DMS153 treated with DMSO at 0.1 percent for 48 hours (cell line): Measurements from ENCODE around the gene CEBPA.
"Not testable (repeated sequence)": the region's sequence is repeated elsewhere in the genome, so short reads cannot be mapped to it uniquely, and the experiment has no call there.

Source experiments
- DNase-seq: peaks from one replicate; lab custom pipeline; 2025; ENCODE audit not compliant: unreplicated experiment; lab: John Stamatoyannopoulos, UW

Gene CEBPA

DNA sequence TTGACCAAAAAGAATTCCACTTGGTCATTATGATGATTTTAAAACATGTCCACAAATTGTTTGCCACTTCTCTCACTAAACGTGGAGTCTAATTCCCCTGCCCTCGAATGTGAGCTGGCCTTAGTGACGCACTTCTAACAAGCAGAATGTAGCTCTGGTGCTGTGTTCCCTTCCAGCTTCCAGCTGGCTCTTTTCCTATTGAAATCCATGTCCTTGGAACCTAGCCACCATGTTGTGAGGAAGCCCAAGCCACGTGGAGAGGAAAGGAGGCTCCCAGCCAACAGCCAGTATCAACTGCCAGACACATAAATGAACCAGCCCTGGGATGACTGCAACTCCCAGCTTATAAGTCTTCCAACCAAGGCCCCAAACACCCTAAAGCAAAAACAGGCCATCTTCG lies 23.6 kb upstream of the CEBPA start:
- DNase-seq: no peak

DNA sequence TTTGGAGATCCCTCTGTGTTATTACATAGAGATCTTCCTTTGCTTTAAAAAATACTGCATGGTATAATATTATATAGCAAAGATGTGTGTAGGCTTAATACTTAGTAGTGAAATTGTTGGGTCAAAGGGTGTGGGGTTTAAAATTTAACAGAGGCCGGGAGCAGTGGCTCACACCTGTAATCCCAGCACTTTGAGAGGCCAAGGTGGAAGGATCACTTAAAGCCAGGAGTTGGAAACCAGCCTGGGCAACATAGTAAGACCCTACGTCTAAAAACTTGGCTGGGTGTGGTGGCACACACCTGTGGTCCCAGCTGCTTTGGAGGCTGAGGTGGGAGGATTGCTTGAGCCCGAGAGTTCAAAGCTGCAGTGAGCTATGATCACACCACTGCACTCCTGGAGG lies 22.3 kb upstream of the CEBPA start:
- DNase-seq: no peak

DNA sequence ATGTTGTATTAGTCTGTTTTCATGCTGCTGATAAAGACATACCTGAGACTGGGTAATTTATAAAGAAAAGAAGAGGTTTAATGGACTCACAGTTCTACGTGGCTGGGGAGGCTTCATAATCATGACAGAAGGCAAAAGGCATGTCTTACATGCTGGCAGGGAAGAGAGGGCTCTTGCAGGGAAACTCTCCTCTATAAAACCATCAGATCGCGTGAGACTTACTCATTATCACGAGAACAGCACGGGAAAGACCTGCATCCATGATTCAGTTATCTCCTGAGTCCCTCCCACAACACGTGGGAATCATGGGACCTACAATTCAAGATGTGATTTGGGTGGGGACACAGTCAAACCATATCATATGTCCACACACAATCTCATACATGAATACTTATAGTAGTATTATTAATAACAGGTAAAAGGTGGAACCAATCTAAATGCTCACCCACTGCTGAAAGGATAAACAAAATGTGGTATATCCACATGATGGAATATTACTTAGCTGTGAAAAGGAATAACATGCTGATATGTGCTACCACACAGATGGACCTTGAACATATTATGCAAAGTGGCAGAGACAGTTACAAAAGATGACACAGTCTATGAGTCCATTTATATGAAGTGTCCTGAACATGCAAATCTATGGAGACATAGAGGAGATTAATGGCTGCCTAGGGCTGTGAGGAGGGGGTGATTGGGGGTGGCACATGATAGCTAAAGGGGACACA lies 20.9 kb upstream of the CEBPA start:
- DNase-seq: no peak

DNA sequence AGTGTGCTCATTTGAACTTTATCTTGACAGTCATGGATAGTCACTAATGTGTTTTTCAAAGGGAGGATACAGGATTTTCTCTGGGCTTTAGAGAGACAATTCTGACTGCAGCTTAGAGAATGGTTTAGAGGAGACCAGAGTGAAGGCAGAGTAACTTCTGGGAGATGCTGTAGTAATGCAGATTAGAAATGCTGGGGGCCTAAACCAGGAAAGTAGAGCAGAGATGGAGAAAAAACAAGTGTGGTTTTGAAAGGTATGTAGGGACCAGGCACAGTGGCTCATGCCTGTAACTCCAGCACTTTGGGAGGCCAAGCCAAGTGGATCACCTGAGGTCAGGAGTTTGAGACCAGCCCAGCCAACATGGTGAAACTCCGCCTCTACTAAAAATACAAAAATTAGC lies 18.3 kb upstream of the CEBPA start:
- DNase-seq: no peak

DNA sequence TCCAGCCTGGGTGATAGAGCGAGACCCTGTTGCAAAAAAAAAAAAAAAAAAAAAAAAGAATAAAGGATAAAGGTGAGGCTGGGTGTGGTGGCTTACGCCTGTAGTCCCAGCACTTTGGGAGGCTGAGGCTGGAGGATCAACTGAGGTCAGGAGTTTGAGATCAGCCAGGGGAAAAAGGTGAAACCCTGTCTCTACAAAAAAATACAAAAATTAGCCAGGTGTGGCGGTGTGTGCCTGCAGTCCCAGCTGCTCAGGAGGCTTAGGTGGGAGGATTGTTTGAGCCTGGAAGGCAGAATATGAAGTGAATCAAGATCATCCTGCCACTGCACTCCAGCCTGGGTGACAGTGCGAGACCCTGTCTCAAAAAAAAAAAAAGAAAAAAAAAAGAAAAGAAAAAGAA lies 15.7 kb upstream of the CEBPA start:
- not testable (repeated sequence) for DNase-seq

DNA sequence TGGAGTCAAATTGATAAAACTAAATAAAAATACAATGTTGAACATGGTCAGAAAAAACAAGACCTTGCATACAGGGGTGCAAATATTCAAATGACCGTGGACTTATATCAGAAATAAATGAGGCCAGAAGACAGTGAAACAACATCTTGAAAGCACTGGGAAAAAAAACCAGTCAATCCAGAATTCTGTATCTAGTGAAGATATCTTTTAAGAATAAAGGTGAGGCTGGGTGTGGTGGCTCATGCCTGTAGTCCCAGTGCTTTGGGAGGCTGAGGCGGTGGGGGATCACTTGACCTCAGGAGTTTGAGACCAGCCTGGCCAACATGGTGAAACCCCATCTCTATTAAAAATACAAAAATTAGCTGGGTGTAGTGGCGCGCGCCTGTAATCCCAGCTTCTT lies 15.2 kb upstream of the CEBPA start:
- DNase-seq: no peak

DNA sequence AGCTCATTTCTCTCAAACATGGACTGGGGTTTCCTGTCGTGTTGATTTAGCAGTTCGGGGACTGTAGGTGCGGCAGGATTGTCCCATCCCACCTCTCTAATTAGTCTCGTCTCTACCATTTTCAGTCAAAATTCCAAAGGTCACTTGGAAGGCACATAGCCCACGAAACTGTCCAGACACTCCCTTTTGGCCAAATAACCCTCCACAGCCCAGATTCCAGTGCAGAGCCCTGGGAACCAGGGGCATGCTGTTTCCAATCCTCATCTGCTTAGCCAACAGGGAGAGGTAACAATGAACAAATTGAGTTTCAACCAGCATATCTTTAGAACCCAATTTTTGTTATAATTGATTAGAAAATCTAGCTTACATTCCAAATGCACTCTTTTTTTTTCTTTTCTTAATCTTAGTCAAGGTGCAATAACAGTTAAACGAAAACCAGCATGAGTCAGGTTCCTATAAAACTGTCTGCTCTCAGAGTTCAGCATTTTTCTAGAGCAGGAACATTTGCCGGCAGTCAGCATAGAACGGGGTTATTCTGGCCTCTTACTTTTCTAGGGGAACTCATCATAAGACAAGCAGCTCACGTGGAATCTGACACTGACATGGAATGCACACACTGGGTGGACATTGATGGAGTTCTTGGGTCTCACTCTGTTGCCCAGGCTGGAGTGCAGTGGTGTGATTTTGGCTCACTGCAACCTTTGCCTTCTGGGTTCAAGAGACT lies 14.4 kb upstream of the CEBPA start:
- no peak for DNase-seq

DNA sequence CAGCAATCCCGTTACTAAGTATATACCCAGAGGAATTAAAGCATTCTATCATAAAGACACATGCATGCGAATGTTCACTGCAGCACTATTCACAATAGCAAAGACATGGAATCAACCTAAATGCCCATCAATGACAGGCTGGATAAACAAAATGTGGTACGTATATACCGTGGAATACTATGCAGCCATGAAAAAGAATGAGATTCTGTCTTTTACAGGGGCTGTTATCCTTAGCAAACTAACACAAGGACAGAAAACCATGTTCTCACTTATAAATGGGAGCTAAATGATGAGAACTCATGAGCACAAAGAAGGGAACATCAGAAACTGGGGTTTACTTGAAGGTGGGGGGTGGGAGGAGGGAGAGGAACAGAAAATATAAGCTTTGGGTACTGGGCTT lies 10.5 kb upstream of the CEBPA start:
- not testable (repeated sequence) for DNase-seq

DNA sequence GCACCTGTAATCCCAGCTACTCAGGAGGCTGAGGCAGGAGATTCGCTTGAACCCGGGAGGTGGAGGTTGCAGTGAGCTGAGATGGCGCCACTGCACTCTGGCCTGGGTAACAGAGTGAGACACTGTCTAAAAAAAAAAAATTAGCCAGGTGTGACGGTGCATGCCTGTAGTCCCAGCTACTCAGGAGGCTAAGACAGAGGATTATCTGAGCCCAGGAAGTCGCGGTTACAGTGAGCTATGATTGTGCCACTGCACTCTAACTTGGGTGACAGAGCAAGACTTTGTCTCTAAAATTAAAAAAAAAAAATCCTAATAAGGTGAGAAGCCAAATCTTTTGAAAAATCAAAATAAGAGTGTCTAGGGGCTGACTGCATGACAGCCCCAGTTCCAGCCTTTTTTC lies 9.7 kb upstream of the CEBPA start:
- DNase-seq: no peak

DNA sequence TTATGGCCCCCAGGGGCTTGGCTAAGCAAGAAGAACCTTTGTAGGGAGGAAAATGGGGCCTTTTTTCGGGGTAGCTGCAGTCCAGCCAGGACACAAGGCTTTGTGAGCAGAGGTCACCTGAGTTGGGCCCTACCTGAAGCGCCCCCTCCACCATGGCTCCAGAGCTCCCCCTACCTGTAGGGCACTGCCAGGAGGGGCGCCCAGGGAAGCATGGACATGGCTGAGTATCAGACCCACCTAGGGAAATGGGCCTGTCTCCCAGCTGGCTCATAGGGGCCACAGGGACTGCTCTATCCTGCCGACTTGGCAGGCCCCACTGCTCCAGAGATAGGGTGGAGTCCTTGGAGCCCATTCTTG lies 9.0 kb upstream of the CEBPA start:
- no peak for DNase-seq

DNA sequence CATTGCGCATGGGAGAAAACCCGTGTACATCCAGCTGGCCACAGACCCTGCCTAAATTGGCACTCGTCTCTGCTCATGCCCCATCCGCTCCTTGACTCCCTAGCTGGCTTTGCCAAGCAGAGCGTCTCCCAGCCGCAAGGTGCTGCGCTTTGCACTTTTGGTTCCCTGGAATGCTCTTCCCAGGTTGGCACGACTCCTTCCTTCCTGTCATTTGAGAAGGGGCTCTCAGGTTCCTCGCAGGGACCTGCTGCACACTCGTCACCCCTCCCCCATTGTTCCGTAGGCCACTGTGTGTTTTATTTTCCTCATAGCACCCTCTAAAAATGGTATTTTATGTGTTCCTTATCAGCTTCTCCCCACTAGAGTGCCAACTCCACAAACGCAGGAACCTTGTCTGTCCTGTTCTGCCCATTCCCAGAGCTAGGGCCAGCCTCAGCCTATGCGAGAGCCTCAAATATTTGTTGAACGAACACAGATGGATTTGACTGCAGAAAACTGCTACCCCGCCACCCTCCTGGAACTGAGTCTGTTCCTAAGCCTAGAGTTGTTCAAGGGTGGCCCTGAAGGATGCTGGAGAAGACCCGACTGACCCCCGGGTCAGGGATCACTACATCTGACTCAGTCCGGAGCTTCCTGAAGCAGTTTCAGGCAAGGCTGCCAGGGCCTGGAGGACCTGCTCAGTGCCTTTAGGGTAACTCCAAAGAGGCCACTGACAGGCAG lies 8.4 kb upstream of the CEBPA start:
- no peak for DNase-seq

DNA sequence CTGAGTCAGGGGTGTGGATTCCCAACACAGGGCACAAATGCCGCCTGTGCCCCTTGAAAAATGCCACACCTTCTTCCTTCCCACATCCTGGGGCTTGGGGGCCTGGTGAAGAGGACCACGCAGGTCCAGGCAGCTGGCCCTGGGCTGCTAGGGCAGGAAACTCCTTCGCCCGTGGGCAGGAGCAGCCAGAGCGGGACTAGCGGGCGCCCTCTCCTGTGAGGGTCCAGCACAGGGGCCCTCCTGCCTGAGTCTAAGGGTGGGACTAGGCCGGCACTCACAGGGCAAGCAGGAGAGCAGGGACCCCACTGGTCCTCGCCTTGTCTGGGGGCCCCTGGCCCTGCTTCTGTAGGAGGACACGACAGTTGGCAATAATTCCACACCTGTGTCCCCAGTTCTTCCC lies 7.5 kb upstream of the CEBPA start:
- DNase-seq: no peak

DNA sequence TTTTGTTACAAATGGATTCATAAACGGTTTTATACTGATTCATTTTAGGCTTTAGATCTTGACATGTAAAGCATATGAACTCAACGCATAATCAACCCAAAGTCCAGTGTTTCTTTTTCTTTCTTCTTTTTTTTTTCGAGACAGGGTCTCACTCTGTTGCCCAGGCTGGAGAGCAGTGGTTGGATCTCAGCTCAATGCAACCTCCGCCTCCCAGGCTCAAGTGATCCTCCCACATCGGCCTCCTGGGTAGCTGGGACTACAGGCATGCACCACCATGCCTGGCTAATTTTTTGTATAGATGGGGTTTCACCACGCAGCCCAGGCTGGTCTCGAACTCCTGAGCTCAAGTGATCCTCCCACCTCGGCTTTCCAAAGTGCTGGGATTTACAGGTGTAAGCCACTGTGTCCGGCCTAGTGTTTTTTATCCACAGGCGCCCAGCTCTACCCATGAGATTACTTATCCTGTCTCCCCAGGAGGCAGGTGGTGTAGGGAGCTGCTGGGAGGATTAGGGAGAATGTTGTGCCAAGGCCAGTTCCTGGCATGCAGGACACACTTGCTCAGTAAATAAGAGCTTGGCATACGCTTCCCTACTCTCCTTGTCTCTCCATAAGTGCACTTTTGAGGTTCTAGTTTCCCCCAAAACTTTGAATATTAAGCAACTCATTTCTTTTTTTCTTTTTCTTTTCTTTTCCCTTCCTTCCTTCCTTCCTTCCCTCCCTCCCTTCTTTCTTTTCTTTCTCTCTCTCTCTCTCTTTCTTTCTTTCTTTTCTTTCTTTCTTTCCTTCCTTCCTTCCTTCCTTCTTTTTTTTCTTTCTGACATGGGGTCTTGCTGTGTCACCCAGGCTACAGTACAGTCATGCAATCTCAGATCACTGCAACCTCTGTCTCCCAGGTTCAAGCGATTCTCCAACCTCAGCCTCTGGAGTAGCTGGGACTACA lies 4.8 kb upstream of the CEBPA start:
- DNase-seq: no peak

DNA sequence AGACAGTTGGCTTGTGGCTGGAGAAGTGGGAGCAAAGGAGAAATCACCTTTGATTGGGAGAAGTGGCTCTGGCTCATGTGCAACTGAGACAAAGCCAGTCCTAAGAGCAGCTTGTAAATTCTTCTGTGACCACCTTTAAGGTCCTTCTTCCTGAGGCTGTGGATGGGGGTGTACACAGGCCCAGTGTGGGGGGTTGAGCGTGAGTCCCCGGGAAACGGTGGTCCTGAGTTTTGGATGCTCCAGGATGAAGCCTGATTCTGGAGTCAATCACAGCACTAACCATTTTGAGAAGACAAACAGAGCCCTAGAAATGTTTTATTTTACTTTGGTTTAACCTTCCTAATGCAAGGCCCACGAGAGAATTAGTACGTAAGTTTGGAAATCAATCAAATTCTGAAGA lies 3.9 kb upstream of the CEBPA start:
- DNase-seq: no peak

DNA sequence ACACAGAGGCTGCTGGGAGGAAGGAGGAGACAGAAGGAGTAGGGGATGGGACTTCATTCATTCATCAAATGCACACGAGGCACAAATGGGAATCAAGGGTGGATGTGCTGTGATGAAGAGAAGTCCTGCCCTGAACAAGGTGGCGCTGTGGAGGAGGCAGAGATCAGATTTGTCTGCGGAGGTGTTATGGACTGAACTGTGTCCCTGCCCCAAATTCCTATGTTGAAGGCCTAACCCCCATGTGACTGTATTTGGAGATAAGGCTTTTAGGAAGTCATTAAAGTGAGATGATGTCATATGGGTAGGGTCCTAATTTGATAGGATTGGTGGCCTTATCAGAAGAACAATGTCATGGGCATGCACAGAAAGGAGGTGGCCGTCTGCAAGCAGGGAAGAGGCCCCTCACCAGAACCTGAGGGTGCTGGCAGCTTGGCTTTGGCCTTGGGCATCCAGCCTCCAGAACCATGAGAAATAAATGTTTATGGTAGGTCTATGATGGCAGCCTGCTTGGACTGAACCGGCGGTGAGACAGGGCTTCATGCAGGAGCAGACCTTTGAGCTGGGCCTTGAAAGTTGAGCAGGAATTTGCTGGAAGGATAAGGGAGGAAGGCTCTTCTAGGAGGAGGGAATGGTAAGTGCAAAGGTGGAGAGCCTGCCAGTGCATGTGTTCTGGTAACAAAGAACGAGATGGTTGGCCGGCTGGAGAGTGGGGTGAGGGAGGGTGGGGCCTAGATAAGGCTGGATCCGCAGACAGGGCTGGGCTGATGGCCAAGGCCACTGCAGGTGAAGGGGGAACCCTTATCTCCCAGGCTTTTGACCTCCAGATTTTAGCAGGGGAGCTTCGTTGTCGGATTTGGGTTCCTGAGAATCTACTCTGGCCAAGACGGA lies 2.7 kb upstream of the CEBPA start:
- DNase-seq: no peak

DNA sequence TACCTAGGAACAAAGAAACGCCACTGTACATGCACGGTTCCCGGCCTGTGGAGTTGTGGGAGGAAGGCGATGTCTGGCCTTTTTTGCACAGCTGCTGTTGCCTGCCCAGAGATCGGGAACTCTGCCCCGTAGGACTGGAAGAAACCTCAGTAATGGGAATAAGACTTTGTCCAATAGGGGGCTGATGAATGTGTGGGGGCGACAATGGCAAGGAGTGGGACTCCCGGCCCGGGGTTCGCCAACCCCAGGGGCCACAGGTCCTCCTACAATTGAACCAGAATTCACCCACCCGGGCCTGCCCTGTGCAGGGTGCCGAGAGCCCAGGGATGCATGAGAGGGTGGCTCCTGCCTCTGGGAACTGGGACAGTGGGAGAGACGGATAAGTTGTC lies 2.0 kb upstream of the CEBPA start:
- DNase-seq: no peak

DNA sequence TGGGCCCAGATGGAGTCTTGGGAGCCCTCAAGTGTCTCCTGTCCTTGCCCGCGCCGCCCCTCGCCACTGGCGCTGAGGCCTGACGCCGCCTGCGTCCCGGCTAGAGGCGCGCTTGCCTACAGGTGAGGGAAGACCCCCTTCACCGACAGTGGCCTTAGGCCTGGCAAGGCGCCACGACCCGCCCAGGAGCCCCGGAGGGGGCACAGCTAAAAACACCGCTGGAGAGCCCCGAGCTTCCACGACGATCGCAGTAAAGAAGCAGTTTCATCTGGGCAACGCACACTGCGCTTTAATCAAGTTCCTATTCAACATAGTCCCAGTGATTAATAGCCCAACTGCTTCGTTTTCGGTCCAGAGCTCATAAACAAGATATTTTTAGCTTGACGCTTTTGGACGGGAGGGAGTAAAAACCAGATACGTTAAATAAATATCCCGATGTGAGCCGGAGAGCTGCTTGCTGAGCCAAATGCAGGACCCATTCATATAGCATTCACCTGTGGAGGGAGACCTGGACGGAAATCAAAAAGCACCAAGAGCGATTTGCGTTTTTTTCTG lies 1.5 kb upstream of the CEBPA start:
- no peak for DNase-seq

DNA sequence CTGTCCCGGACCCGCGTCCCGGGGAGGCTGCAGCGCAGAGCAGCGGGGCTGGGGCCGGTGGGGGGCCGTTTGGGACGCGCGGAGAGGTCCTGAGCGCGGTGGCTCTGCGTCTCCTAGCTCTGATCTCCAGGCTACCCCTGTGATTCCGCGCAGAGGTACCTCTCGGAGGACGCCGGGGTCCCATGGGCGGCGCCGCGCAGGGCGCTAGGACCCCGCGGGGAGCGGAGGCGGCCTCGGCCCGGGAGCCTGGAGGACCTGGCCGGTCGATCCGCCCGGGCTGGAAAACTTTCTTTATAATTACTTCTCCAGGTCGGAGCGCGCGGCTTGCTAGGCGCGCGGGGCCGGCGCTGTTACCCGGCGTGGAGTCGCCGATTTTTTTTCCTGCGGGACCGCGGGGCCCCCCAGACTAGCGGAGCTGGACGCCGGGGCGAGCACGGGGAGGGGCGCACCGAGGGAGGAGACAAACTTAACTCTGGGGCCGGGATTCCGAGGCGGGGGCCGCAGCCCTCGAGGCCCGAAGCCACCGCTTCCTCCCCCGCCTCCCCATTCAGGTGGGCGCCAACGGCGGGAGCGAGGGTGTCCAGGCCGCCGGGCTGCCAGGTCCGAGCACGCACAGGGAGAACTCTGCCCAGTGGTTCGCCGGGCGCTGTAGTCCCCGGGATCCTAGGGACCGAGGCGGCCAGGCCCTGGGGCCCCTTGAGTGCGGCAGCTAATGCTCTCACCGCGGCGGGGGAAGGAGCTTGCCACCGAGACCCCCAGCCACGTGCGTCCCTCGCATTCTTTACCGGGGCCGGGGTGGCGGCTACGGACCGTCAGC lies 848 bp upstream of the CEBPA start:
- no peak for DNase-seq

DNA sequence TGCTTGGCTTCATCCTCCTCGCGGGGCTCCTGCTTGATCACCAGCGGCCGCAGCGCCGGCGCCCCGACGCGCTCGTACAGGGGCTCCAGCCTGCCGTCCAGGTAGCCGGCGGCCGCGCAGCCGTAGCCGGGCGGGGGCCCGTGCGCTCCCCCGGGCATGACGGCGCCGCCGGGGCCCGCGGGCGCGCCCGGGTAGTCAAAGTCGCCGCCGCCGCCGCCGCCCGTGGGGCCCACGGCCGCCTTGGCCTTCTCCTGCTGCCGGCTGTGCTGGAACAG lies 497 bp downstream of the CEBPA start:
- no peak for DNase-seq
